Right lobe of liver (tissue), 6 donors: Measurements from ENCODE around the gene PDIA3. TPM values are rescaled to one million over a fixed set of nuclear protein-coding genes. Genes with fewer than 3 reads are reported as not detected.

ENCODE experiments used
- ATAC-seq, 4 donors: fragments of 200-7000 bp; cut with Tn5 transposase; one replicate each; pipeline ENCODE4 v1.9.1; 2020; ENCODE audit warnings: mild to moderate bottlenecking in 4 of 4, moderate library complexity in 4 of 4
- DNase-seq, 3 donors: peaks; one replicate each; pipeline ENCODE4 v3.0.0-alpha.2; 2020
- H3K27ac ChIP-seq, 3 donors: fragments of 200-600 bp; one replicate each; pipeline ENCODE4 v1.8.0; 2022
- H3K27me3 ChIP-seq, 2 donors: fragments of 200-600 bp; one replicate each; pipeline ENCODE4 v1.8.0; 2022
- H3K36me3 ChIP-seq, 4 donors: fragments of 200-600 bp; sonication (generic) in 1 of 4; one replicate each; pipeline versions ENCODE4 v1.5.1 to v1.8.0; 2017 to 2022; ENCODE audit warnings: control low read depth in 1 of 4
- H3K4me1 ChIP-seq, 4 donors: fragments of 200-600 bp; sonication (generic) in 1 of 4; one replicate each; pipeline versions ENCODE4 v1.5.1 to v1.8.0; 2017 to 2022; ENCODE audit warnings: control low read depth in 1 of 4
- H3K4me3 ChIP-seq, 3 donors: fragments of 200-600 bp; one replicate each; pipeline ENCODE4 v1.8.0; 2022
- H3K9me3 ChIP-seq, 4 donors: fragments of 200-600 bp; sonication (generic) in 1 of 4; one replicate each; pipeline versions ENCODE4 v1.5.1 to v1.8.0; 2017 to 2022; ENCODE audit warnings: control low read depth in 1 of 4
- POLR2A ChIP-seq: fragments of 450-650 bp; IDR thresholded peaks from one replicate; pipeline ENCODE4 v1.6.1; 2017; ENCODE audit warnings: antibody characterized with exemption, mild to moderate bottlenecking
- WGBS: methylation state at CpG from one replicate; pipeline ENCODE4 v1.1.6; 2018; ENCODE audit warnings: low coverage, low lambda C conversion rate; ENCODE audit not compliant: insufficient coverage; ENCODE audit errors: missing lambda C conversion rate; 5-methylcytosine and 5-hydroxymethylcytosine counted together
- intact Hi-C, 2 donors: fragments of 100-400 bp; cut with DNase I; formaldehyde crosslinking; loops; one replicate each; pipeline versions ENCODE4 v1.11.2 to v1.14.1; 2022
- total RNA-seq, 6 experiments: library from RNA; depleted of rRNA in 2 of 6; stranded (reverse); fragments of >200 nt in 2 of 6; fragmentation: NEBNext Ultra II Directional in 3 of 6; extraction: Animal tissue kit (Norgen Biotek cat#: 25700) in 3 of 6; gene quantifications; one replicate each; pipeline versions ENCODE4 v1.1.0 to v1.2.4, GENCODE V29; 2016 to 2023
- TF ChIP-seq, protein P1 (sequence below), 4 donors: fragments of 200-600 bp in 3 of 4; fragments of 450-650 bp in 1 of 4; IDR thresholded peaks; one replicate each; pipeline versions ENCODE4 v1.5.1 to v1.8.0; 2016 to 2022; ENCODE audit warnings: antibody characterized with exemption in 4 of 4, mild to moderate bottlenecking in 2 of 4
- donor health status: DM: no; HTN: yes; CAD: no.
- donor health status: DM: no; HTN: no; CAD: no.
- donor health status: DM: no; HTN: no; CAD: no.
- donor health status: DM: no; HTN: yes; CAD: no.
- donor health status: DM: no; HTN: yes; CAD: no.

The PDIA3 gene
- total RNA-seq, 6 experiments from 2014 or later: 203 to 511 (median 317) TPM

GRCh38 chr15:43762824-43763223, 16.6 kb downstream of the PDIA3 start:
- TF ChIP-seq POLR2A: no peak
- TF ChIP-seq, protein P1, sequence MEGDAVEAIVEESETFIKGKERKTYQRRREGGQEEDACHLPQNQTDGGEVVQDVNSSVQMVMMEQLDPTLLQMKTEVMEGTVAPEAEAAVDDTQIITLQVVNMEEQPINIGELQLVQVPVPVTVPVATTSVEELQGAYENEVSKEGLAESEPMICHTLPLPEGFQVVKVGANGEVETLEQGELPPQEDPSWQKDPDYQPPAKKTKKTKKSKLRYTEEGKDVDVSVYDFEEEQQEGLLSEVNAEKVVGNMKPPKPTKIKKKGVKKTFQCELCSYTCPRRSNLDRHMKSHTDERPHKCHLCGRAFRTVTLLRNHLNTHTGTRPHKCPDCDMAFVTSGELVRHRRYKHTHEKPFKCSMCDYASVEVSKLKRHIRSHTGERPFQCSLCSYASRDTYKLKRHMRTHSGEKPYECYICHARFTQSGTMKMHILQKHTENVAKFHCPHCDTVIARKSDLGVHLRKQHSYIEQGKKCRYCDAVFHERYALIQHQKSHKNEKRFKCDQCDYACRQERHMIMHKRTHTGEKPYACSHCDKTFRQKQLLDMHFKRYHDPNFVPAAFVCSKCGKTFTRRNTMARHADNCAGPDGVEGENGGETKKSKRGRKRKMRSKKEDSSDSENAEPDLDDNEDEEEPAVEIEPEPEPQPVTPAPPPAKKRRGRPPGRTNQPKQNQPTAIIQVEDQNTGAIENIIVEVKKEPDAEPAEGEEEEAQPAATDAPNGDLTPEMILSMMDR (IDR thresholded peaks at IDR 0.05): no peak
- H3K36me3 ChIP-seq: peaks cover 15 to 100% (median 64%) of the 10 kb centered on the region in 4 donors
- H3K4me1 ChIP-seq: no peaks in the 10 kb centered on the region
- intact Hi-C loops: no loop called here
- DNase-seq: no peak
- no peak overlapping the region for H3K4me3 ChIP-seq
- H3K27me3 ChIP-seq: no peaks in the 10 kb centered on the region
- H3K27ac ChIP-seq: no peak overlapping the region
- ATAC-seq: no peak
- H3K9me3 ChIP-seq: no peaks in the 10 kb centered on the region
- WGBS: 76% methylated on average over 4 of the region's 6 CpGs

DNA sequence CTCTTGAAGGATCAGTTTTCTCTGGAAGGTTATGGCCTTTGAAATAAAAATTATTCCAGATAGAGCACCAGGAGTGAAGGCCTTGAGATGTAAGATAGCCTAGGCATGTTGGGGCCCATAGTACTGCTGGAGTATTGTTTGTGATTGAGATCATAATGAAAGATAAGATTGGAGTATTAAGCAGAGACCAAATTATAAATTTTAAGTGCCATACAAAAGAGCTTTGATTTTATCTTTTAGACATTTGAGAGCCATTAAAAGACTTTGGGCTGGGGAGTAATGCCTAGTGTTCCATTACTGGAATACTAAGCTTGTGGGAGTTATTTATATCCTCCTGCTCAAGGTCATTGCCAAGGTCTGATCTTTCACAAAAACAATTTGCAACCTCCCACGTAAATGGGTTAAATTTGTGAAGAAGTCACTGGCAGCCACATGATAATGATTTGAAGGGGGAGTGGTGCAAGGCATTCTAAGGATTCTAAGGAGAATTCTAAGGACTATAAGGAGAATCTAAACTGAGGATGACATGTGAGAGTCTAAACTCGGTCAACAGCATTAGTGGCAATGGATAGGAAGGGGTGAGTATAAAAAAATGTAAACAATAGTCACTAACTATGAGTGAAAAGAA, 17.7 kb downstream of the PDIA3 start:
- Histone ChIP-seq H3K4me3 (no peak overlapping the region), H3K27me3 (no peaks in the 10 kb centered on the region), H3K27ac (no peak overlapping the region), H3K4me1 (no peaks in the 10 kb centered on the region), H3K9me3 (no peaks in the 10 kb centered on the region), H3K36me3 (peaks cover 15 to 100% (median 65%) of the 10 kb centered on the region in 4 donors)
- no peak for DNase-seq
- WGBS: 68% methylated on average over 2 of the region's 2 CpGs
- no peak for ATAC-seq
- intact Hi-C loops: no loop called here
- no peak for TF ChIP-seq POLR2A
- TF ChIP-seq, protein P1 (IDR thresholded peaks at IDR 0.05): no peak

DNA sequence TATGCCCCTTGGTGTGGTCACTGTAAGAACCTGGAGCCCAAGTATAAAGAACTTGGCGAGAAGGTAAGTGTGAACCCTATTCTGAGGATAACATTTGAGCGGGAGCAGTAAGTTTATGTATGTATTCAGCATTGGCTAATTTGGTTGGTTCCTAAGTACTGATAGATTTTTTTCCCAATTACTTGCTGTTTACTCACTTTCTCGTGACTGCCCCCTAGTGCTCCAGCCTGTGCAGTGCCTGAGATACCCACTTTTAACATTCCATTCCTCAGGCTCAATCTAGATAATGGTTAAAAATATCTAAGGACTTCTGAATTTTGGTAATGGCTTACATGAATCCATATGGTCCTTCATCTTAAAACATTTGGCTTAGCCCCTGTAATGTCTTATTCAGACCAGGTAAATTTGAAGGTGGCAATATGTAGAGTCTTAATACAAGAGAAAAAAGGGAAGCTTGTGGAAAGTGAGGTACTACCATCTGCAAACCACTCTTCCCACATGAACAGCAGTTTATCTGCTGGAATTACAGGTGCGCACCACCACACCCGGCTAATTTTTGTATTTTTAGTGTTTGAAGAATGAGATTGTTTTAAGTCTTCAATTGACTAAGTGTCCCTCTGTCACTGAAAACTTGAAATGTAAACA, 23.5 kb downstream of the PDIA3 start:
- Histone ChIP-seq H3K36me3 (peaks cover 26 to 91% (median 62%) of the 10 kb centered on the region in 4 donors), H3K4me1 (no peaks in the 10 kb centered on the region), H3K27me3 (no peaks in the 10 kb centered on the region), H3K27ac (no peak overlapping the region), H3K4me3 (no peak overlapping the region), H3K9me3 (no peaks in the 10 kb centered on the region)
- intact Hi-C loops: no loop called here
- ATAC-seq (peak; percentile 66 to 79 (median 73)), DNase-seq (no peak)
- TF ChIP-seq, protein P1 (IDR thresholded peaks at IDR 0.05): peak; percentile 58 to 77 (median 74)
- no peak for TF ChIP-seq POLR2A
- WGBS: 59% methylated on average over 5 of the region's 5 CpGs

- H3K36me3 ChIP-seq: peaks cover 16 to 70% (median 47%) of the 10 kb centered on the region in 4 donors
- intact Hi-C loops: no loop called here
- ATAC-seq: no peak
Measured at GRCh38 chr15:43771816-43772215, 25.6 kb downstream of the PDIA3 start.

More at GRCh38 chr15:43771816-43772215, 25.6 kb downstream of the PDIA3 start:
- H3K27me3 ChIP-seq: no peaks in the 10 kb centered on the region
- TF ChIP-seq POLR2A: no peak
- TF ChIP-seq, protein P1 (IDR thresholded peaks at IDR 0.05): no peak
- no peak overlapping the region for H3K27ac ChIP-seq
- WGBS: 69% methylated on average over 2 of the region's 2 CpGs
- no peak for DNase-seq
- H3K4me1 ChIP-seq: peaks cover 0 to 4% (median 0%) of the 10 kb centered on the region in 4 donors
- no peaks in the 10 kb centered on the region for H3K9me3 ChIP-seq
- H3K4me3 ChIP-seq: no peak overlapping the region
